H9 (cell line): ENCODE measurements around the gene FCHSD2. TPM values are rescaled to one million over a fixed set of nuclear protein-coding genes. Genes with fewer than 3 reads are reported as not detected.
A peak's percentile ranks its signal among the peaks of the same experiment; 100 is the strongest.

Source experiments
- DNase-seq: peaks from one replicate; pipeline ENCODE4 v3.0.0-alpha.2; 2017
- H2AFZ ChIP-seq: one replicate; pipeline ENCODE4 v1.6.1; 2013; ENCODE audit warnings: mild to moderate bottlenecking, low read length, control low read depth, moderate library complexity
- H2AK5ac ChIP-seq: 2 replicates; pipeline ENCODE4 v1.6.1; 2013; ENCODE audit warnings: low read length, control low read depth, mixed read lengths; ENCODE audit not compliant: insufficient read length
- H2BK120ac ChIP-seq: one replicate; pipeline ENCODE4 v1.6.1; 2013; ENCODE audit warnings: low read depth, mild to moderate bottlenecking, low read length, control low read depth, inconsistent platforms; ENCODE audit not compliant: poor library complexity, severe bottlenecking
- H2BK12ac ChIP-seq: 2 replicates; pipeline ENCODE4 v1.6.1; 2013; ENCODE audit warnings: low read length, control low read depth, mixed read lengths, low read depth; ENCODE audit not compliant: insufficient read length
- H2BK15ac ChIP-seq: 2 replicates; pipeline ENCODE4 v1.6.1; 2013; ENCODE audit warnings: low read depth, low read length, control low read depth
- H2BK20ac ChIP-seq: one replicate; pipeline ENCODE4 v1.6.1; 2013; ENCODE audit warnings: low read depth, mild to moderate bottlenecking, low read length, control low read depth, inconsistent platforms; ENCODE audit not compliant: poor library complexity, severe bottlenecking
- H2BK5ac ChIP-seq: 2 replicates; pipeline ENCODE4 v1.6.1; 2013; ENCODE audit warnings: low read length, control low read depth, mixed read lengths; ENCODE audit not compliant: insufficient read length
- H3K14ac ChIP-seq: 2 replicates; pipeline ENCODE4 v1.6.1; 2013; ENCODE audit warnings: low read length, control low read depth; ENCODE audit not compliant: insufficient read depth
- H3K18ac ChIP-seq: 2 replicates; pipeline ENCODE4 v1.6.1; 2013; ENCODE audit warnings: low read depth, mild to moderate bottlenecking, mixed read lengths, low read length, control low read depth; ENCODE audit not compliant: insufficient read length
- H3K23ac ChIP-seq: 2 replicates; pipeline ENCODE4 v1.6.1; 2013; ENCODE audit warnings: low read length, control low read depth, mixed read lengths, low read depth; ENCODE audit not compliant: insufficient read length
- H3K23me2 ChIP-seq: 2 replicates; pipeline ENCODE4 v1.6.1; 2013; ENCODE audit warnings: low read depth, mild to moderate bottlenecking, mixed read lengths, low read length, control low read depth; ENCODE audit not compliant: insufficient read length, poor library complexity, severe bottlenecking
- H3K27ac ChIP-seq: 2 replicates; pipeline ENCODE4 v1.5.1; 2013; ENCODE audit warnings: low read length, control low read depth, mixed read lengths, low read depth; ENCODE audit not compliant: insufficient read length
- H3K27me3 ChIP-seq: 2 replicates; pipeline ENCODE4 v1.6.1; 2013; ENCODE audit warnings: low read length, control low read depth, inconsistent platforms; ENCODE audit not compliant: insufficient read depth
- H3K4ac ChIP-seq: 2 replicates; pipeline ENCODE4 v1.6.1; 2013; ENCODE audit warnings: low read depth, mild to moderate bottlenecking, control low read depth, inconsistent platforms, low read length, moderate library complexity
- H3K4me1 ChIP-seq: 2 replicates; pipeline ENCODE4 v1.6.1; 2013; ENCODE audit warnings: low read length, control low read depth, inconsistent platforms; ENCODE audit not compliant: insufficient read depth
- H3K4me2 ChIP-seq: 2 replicates; pipeline ENCODE4 v1.6.1; 2013; ENCODE audit warnings: low read length, control low read depth, mixed read lengths; ENCODE audit not compliant: insufficient read length, insufficient read depth
- H3K56ac ChIP-seq: 2 replicates; pipeline ENCODE4 v1.6.1; 2013; ENCODE audit warnings: low read depth, mild to moderate bottlenecking, mixed read lengths, low read length, control low read depth; ENCODE audit not compliant: insufficient read length
- H3K79me1 ChIP-seq: 2 replicates; pipeline ENCODE4 v1.6.1; 2013; ENCODE audit warnings: low read depth, mild to moderate bottlenecking, moderate library complexity, low read length, control low read depth, inconsistent platforms; ENCODE audit not compliant: insufficient read depth, poor library complexity, severe bottlenecking
- H3K79me2 ChIP-seq: 2 replicates; pipeline ENCODE4 v1.6.1; 2013; ENCODE audit warnings: low read length, control low read depth, inconsistent platforms; ENCODE audit not compliant: insufficient read depth
- H3K9ac ChIP-seq: 2 replicates; pipeline ENCODE4 v1.6.1; 2013; ENCODE audit warnings: low read length, control low read depth, mixed read lengths; ENCODE audit not compliant: insufficient read length; ENCODE audit errors: extremely low read depth
- H3K9me3 ChIP-seq: one replicate; pipeline ENCODE4 v1.6.1; 2013; ENCODE audit warnings: low read depth, low read length, inconsistent platforms; ENCODE audit not compliant: control insufficient read depth
- H3T11ph ChIP-seq: one replicate; pipeline ENCODE4 v1.6.1; 2013; ENCODE audit warnings: mild to moderate bottlenecking, low read length, control low read depth, inconsistent platforms
- H4K20me1 ChIP-seq: one replicate; pipeline ENCODE4 v1.6.1; 2013; ENCODE audit not compliant: control insufficient read depth, insufficient read length, insufficient read depth
- H4K5ac ChIP-seq: 2 replicates; pipeline ENCODE4 v1.6.1; 2013; ENCODE audit warnings: low read depth, mild to moderate bottlenecking, mixed read lengths, low read length, control low read depth; ENCODE audit not compliant: insufficient read length
- H4K8ac ChIP-seq: replicated peaks from 2 replicates; pipeline ENCODE4 v1.6.1; 2013; ENCODE audit warnings: low read length, control low read depth, mixed read lengths, low read depth; ENCODE audit not compliant: insufficient read length
- H4K91ac ChIP-seq: 2 replicates; pipeline ENCODE4 v1.6.1; 2013; ENCODE audit warnings: low read depth, mild to moderate bottlenecking, moderate library complexity, mixed read lengths, low read length, control low read depth; ENCODE audit not compliant: insufficient read length
- H3K27ac Mint-ChIP-seq, 3 experiments: 2 replicates in 2 of 3; 3 replicates in 1 of 3; pipeline ENCODE4 v1.8.0; 2020 to 2021; ENCODE audit warnings: mixed read lengths in 3 of 3, mild to moderate bottlenecking in 1 of 3, moderate library complexity in 1 of 3
- H3K27me3 Mint-ChIP-seq: 2 replicates; pipeline ENCODE4 v1.8.0; 2021; ENCODE audit warnings: low read depth, mild to moderate bottlenecking, moderate library complexity, mixed read lengths
- H3K36me3 Mint-ChIP-seq, 3 experiments: 2 replicates in 2 of 3; 3 replicates in 1 of 3; pipeline ENCODE4 v1.8.0; 2020 to 2021; ENCODE audit warnings: low read depth in 3 of 3, mixed read lengths in 3 of 3; ENCODE audit not compliant: insufficient read depth in 1 of 3
- H3K4me1 Mint-ChIP-seq, 2 experiments: 2 replicates each; pipeline ENCODE4 v1.8.0; 2020; ENCODE audit warnings: mixed read lengths in 2 of 2
- H3K4me3 Mint-ChIP-seq, 2 experiments: 2 replicates in 1 of 2; 3 replicates in 1 of 2; pipeline ENCODE4 v1.8.0; 2020 to 2021; ENCODE audit warnings: mild to moderate bottlenecking in 2 of 2, mixed read lengths in 2 of 2, moderate library complexity in 1 of 2
- H3K9me3 Mint-ChIP-seq, 2 experiments: 2 replicates in 1 of 2; 3 replicates in 1 of 2; pipeline ENCODE4 v1.8.0; 2020; ENCODE audit warnings: mild to moderate bottlenecking in 2 of 2, mixed read lengths in 2 of 2, moderate library complexity in 1 of 2
- WGBS: extraction: QIAGEN DNeasy Blood & Tissue Kit; methylation state at CpG from one replicate; pipeline ENCODE4 v1.1.7; 2013; ENCODE audit warnings: missing lambda C conversion rate, low lambda C conversion rate, mixed read lengths; ENCODE audit not compliant: insufficient read length; ENCODE audit errors: extremely low coverage; 5-methylcytosine and 5-hydroxymethylcytosine counted together
- total RNA-seq: library from RNA; stranded (reverse); gene quantifications from 2 replicates; pipeline ENCODE4 v1.2.1, GENCODE V29; 2021
- TF ChIP-seq, protein P1 (sequence below): fragments of 200-600 bp; sonication (generic); conservative IDR thresholded peaks from 3 replicates; pipeline ENCODE4 v1.8.0; 2021; ENCODE audit warnings: antibody characterized with exemption, mild to moderate bottlenecking

The FCHSD2 gene
- total RNA-seq, 1 experiment from 2014 or later, result 17.8 TPM

GRCh38 chr11:72924568-72925190, 217.4 kb downstream of the FCHSD2 start:
- TF ChIP-seq, protein P1, sequence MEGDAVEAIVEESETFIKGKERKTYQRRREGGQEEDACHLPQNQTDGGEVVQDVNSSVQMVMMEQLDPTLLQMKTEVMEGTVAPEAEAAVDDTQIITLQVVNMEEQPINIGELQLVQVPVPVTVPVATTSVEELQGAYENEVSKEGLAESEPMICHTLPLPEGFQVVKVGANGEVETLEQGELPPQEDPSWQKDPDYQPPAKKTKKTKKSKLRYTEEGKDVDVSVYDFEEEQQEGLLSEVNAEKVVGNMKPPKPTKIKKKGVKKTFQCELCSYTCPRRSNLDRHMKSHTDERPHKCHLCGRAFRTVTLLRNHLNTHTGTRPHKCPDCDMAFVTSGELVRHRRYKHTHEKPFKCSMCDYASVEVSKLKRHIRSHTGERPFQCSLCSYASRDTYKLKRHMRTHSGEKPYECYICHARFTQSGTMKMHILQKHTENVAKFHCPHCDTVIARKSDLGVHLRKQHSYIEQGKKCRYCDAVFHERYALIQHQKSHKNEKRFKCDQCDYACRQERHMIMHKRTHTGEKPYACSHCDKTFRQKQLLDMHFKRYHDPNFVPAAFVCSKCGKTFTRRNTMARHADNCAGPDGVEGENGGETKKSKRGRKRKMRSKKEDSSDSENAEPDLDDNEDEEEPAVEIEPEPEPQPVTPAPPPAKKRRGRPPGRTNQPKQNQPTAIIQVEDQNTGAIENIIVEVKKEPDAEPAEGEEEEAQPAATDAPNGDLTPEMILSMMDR, result peak; percentile 53; the same call in 2 of the 3 replicates
- H3K9ac ChIP-seq, result no peak overlapping the region
- H3K23me2 ChIP-seq, result no peaks in the 10 kb centered on the region

More at GRCh38 chr11:72924568-72925190, 217.4 kb downstream of the FCHSD2 start:
- Mint-ChIP-seq H3K36me3 (no peaks in the 10 kb centered on the region), H3K27me3 (no peaks in the 10 kb centered on the region), H3K4me1 (peaks cover 3 to 8% of the 10 kb centered on the region in 2 experiments), H3K27ac (no peak overlapping the region), H3K4me3 (no peak overlapping the region), H3K9me3 (no peaks in the 10 kb centered on the region)
- no peak overlapping the region for H2AFZ ChIP-seq
- H2BK20ac ChIP-seq, result no peak overlapping the region
- no peak overlapping the region for H3K4ac ChIP-seq
- H3K14ac ChIP-seq, result no peak overlapping the region
- H3K27me3 ChIP-seq, result no peaks in the 10 kb centered on the region
- no peak overlapping the region for H3K56ac ChIP-seq
- no CpG with 5 or more reads among the region's 1 CpG for WGBS
- no peak overlapping the region for H4K8ac ChIP-seq
- no peaks in the 10 kb centered on the region for H3K9me3 ChIP-seq
- H4K5ac ChIP-seq, result no peak overlapping the region
- H3K4me2 ChIP-seq, result no peak overlapping the region
- H3K27ac ChIP-seq, result no peak overlapping the region
- no peaks in the 10 kb centered on the region for H3K4me1 ChIP-seq
- no peak for DNase-seq
- no peak overlapping the region for H2AK5ac ChIP-seq
- H3K79me1 ChIP-seq, result no peaks in the 10 kb centered on the region
- no peak overlapping the region for H3K23ac ChIP-seq
- H3K18ac ChIP-seq, result no peak overlapping the region
- H3K79me2 ChIP-seq, result no peaks in the 10 kb centered on the region
- H4K91ac ChIP-seq, result no peak overlapping the region
- no peak overlapping the region for H2BK12ac ChIP-seq
- no peak overlapping the region for H2BK5ac ChIP-seq
- H4K20me1 ChIP-seq, result no peaks in the 10 kb centered on the region
- no peak overlapping the region for H2BK120ac ChIP-seq
- no peak overlapping the region for H2BK15ac ChIP-seq
- H3T11ph ChIP-seq, result no peak overlapping the region
